ENCODE results near the gene MYO5C. TPM values are rescaled to one million over a fixed set of nuclear protein-coding genes. Genes with fewer than 3 reads are reported as not detected.

The MYO5C gene
- total RNA-seq, 1 experiment from 2014 or later = 48.1 TPM

- peaks cover 33% of the 10 kb centered on the region for H3K36me3 Mint-ChIP-seq (ENCODE audit: insufficient read depth, unreplicated experiment)
- no peaks in the 10 kb centered on the region for H3K27me3 Mint-ChIP-seq (ENCODE audit: unreplicated experiment)
- BruUV-seq (replicated peaks) = no TSS peak
- no peak for DNase-seq
- no peak for TF ChIP-seq CTCF (IDR thresholded peaks at IDR 0.05; ENCODE audit: unreplicated experiment)
- H3K4me1 Mint-ChIP-seq (ENCODE audit: low read depth, unreplicated experiment) = peaks cover 16% of the 10 kb centered on the region
- CTCF ChIA-PET = no interaction called here
- no peak overlapping the region for H3K27ac Mint-ChIP-seq (ENCODE audit: unreplicated experiment)
- H3K9me3 Mint-ChIP-seq (ENCODE audit: low read depth, unreplicated experiment) = no peaks in the 10 kb centered on the region
- H3K4me3 Mint-ChIP-seq (ENCODE audit: low read depth, unreplicated experiment) = peak overlapping the region; percentile 83
- intact Hi-C loops (cut with micrococcal nuclease; ENCODE audit: unreplicated experiment) = loop anchor here (5.0 kb wide), 1 partner anchor 46 kb away; no protein-coding TSS in a partner anchor
Observed at GRCh38 chr15:52180851-52181450, 114.7 kb downstream of the MYO5C start.

DNA sequence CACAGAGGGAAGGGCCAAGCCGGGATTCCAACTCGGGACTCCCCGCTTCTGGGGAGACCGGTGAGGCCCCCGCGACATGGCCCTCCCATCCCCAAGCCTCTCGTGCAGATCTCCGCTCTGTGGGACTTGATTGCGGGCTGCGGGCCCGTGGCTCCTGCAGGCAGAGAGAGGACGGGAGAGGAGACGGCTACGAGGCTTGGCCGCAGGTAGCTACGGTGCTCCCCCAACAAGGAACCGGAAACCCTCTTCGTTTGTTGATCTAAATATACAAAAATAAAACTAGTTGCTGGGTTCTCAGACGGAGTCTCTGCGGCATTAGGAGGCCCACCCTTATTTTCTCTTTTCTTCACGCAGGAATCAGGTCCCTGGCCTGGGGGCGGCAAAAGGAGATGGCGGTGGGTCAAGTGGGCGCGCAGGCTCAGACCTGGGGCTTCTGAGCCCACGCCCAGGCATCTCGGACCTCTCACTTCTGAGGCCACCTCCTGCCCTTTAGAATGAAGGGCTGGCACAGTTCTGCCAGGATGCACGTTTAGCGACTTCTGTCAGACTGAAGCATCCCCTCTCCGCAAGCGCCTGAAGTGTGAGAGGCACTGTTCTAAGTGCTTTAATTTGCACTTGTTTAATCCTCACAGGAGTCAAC lies 115.3 kb downstream of the MYO5C start:
- H3K4me3 Mint-ChIP-seq (ENCODE audit: low read depth, unreplicated experiment) = peak overlapping the region; percentile 83
- CTCF ChIA-PET = interaction anchor here (0.9 to 1.3 kb wide), 4 partner anchors 15 to 74 kb away, joined by 3 to 5 read pairs (median 3); no protein-coding TSS in a partner anchor
- no peak for DNase-seq
- H3K4me1 Mint-ChIP-seq (ENCODE audit: low read depth, unreplicated experiment) = peaks cover 12% of the 10 kb centered on the region
- H3K27ac Mint-ChIP-seq (ENCODE audit: unreplicated experiment) = no peak overlapping the region
- H3K9me3 Mint-ChIP-seq (ENCODE audit: low read depth, unreplicated experiment) = no peaks in the 10 kb centered on the region
- peaks cover 33% of the 10 kb centered on the region for H3K36me3 Mint-ChIP-seq (ENCODE audit: insufficient read depth, unreplicated experiment)
- intact Hi-C loops (cut with micrococcal nuclease; ENCODE audit: unreplicated experiment) = loop anchor here (5.0 kb wide), 1 partner anchor 47 kb away; no protein-coding TSS in a partner anchor
- H3K27me3 Mint-ChIP-seq (ENCODE audit: unreplicated experiment) = no peaks in the 10 kb centered on the region
- BruUV-seq (replicated peaks) = TSS peak; percentile 54
- TF ChIP-seq CTCF (IDR thresholded peaks at IDR 0.05; ENCODE audit: unreplicated experiment) = no peak

DNA sequence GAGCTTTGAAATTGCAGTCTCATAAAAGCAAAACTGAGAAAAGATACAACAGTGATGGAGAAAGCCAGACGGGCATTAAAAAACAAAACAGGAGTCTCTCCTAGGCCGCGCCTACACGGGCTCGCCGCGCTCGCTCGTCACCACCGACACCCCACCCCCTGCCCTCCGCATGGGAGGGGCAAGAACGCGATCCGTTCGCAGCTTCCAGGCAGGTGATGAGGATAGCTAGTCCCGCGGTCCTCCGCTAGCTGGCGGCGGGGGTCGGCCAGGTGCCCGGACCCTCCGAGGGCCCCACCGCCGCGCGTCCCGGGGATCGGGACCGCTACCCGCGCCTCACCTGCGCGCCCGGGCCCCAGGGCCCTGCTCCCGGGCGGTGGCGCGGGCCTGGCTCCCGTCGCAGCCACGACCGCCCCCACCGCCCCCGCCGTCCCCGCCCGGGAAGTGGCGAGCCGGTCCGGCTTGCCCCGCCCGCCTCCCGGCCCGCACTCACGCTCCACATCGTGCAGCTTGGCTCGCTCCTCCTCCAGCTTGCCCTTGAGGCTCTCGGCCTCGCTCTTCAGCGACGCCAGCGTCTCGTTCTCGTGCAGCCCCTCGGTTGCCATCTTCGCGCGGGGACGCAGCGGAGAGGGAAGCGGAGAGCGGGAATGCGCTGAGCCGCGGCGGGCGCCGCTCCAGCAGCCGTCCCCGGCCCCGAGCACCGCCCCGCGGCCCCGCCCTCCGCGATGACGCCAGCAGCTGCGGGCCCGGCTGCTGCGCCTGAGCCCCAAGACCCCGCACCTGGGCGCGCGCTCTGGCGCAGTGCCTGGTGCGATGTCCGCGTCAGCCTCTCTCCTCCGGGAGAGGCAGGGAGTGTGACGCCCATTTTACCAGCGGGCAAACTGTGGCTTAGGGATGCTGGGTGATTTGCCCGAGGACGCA lies 116.1 kb downstream of the MYO5C start:
- H3K27ac Mint-ChIP-seq (ENCODE audit: unreplicated experiment) = peak overlapping the region; percentile 77
- no peaks in the 10 kb centered on the region for H3K9me3 Mint-ChIP-seq (ENCODE audit: low read depth, unreplicated experiment)
- peak; percentile 88 for DNase-seq
- peak overlapping the region; percentile 83 for H3K4me3 Mint-ChIP-seq (ENCODE audit: low read depth, unreplicated experiment)
- CTCF ChIA-PET = interaction anchor here (0.9 to 1.3 kb wide), 5 partner anchors 14 to 82 kb away, joined by 3 to 5 read pairs (median 3); no protein-coding TSS in a partner anchor
- intact Hi-C loops (cut with micrococcal nuclease; ENCODE audit: unreplicated experiment) = loop anchor here (5.0 kb wide), 1 partner anchor 48 kb away; no protein-coding TSS in a partner anchor
- BruUV-seq (replicated peaks) = no TSS peak
- no peak for TF ChIP-seq CTCF (IDR thresholded peaks at IDR 0.05; ENCODE audit: unreplicated experiment)
- H3K27me3 Mint-ChIP-seq (ENCODE audit: unreplicated experiment) = no peaks in the 10 kb centered on the region
- peaks cover 5% of the 10 kb centered on the region for H3K4me1 Mint-ChIP-seq (ENCODE audit: low read depth, unreplicated experiment)
- peaks cover 33% of the 10 kb centered on the region for H3K36me3 Mint-ChIP-seq (ENCODE audit: insufficient read depth, unreplicated experiment)

DNA sequence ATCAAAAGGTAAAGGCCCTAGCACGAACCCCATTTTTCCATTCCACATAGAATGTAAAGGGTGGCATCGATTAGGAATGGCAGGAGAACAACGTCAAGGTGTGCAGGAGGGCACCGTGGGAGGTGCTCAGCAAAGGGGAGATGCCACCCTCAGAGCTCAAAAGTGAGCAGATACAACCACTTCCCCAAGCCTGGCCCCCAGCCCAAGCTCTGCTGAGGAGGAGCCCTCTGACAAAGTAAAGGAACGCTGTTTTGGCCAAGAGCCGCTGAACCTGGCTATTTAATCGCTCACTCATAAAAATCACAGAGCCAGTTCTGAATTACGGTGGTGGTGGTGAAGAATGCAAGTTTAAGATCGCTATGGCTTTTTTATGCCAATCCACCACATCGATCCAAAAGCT lies 116.8 kb downstream of the MYO5C start:
- Mint-ChIP-seq H3K27ac (ENCODE audit: unreplicated experiment) (peak overlapping the region; percentile 77), H3K27me3 (ENCODE audit: unreplicated experiment) (no peaks in the 10 kb centered on the region), H3K9me3 (ENCODE audit: low read depth, unreplicated experiment) (no peaks in the 10 kb centered on the region), H3K4me3 (ENCODE audit: low read depth, unreplicated experiment) (peak overlapping the region; percentile 83), H3K4me1 (ENCODE audit: low read depth, unreplicated experiment) (no peaks in the 10 kb centered on the region), H3K36me3 (ENCODE audit: insufficient read depth, unreplicated experiment) (peaks cover 33% of the 10 kb centered on the region)
- CTCF ChIA-PET = interaction anchor here (1.2 kb wide), 1 partner anchor 83 kb away, joined by 4 read pairs; no protein-coding TSS in a partner anchor
- no peak for DNase-seq
- TF ChIP-seq CTCF (IDR thresholded peaks at IDR 0.05; ENCODE audit: unreplicated experiment) = no peak
- BruUV-seq (replicated peaks) = no TSS peak
- intact Hi-C loops (cut with micrococcal nuclease; ENCODE audit: unreplicated experiment) = no loop called here

Data from Calu3 (cell line).